ENCODE data around the gene CFAP74. TPM values are rescaled to one million over a fixed set of nuclear protein-coding genes. Genes with fewer than 3 reads are reported as not detected.

The CFAP74 gene
- total RNA-seq, 4 donors from 2014 or later = 0.24 TPM; not detected in 3

- no peak for DNase-seq (ENCODE audit: low spot score)
- ATAC-seq (ENCODE audit: low FRiP score) = no peak
- TF ChIP-seq CTCF (IDR thresholded peaks at IDR 0.05) = no peak
Observed at GRCh38 chr1:1941868-1942752, 61.5 kb downstream of the CFAP74 start.

- no peak for TF ChIP-seq CTCF (IDR thresholded peaks at IDR 0.05)
- no peak for DNase-seq (ENCODE audit: low spot score)
Observed at GRCh38 chr1:1941211-1941841, 62.3 kb downstream of the CFAP74 start.

GRCh38 chr1:1940123-1940425 lies 63.5 kb downstream of the CFAP74 start:
- TF ChIP-seq CTCF (IDR thresholded peaks at IDR 0.05) = no peak
- DNase-seq (ENCODE audit: low spot score) = no peak
- no peak for ATAC-seq (ENCODE audit: low FRiP score)

More at GRCh38 chr1:1941211-1941841, 62.3 kb downstream of the CFAP74 start:
- ATAC-seq (ENCODE audit: low FRiP score) = no peak

GRCh38 chr1:1939296-1940122 lies 64.1 kb downstream of the CFAP74 start:
- no peak for ATAC-seq (ENCODE audit: low FRiP score)
- no peak for TF ChIP-seq CTCF (IDR thresholded peaks at IDR 0.05)
- no peak for DNase-seq (ENCODE audit: low spot score)

GRCh38 chr1:1938613-1939295 lies 64.8 kb downstream of the CFAP74 start:
- no peak for TF ChIP-seq CTCF (IDR thresholded peaks at IDR 0.05)
- ATAC-seq (ENCODE audit: low FRiP score) (no peak), DNase-seq (ENCODE audit: low spot score) (no peak)

GRCh38 chr1:1938276-1938573 lies 65.4 kb downstream of the CFAP74 start:
- no peak for ATAC-seq (ENCODE audit: low FRiP score)
- DNase-seq (ENCODE audit: low spot score) = no peak
- TF ChIP-seq CTCF (IDR thresholded peaks at IDR 0.05) = no peak
